NCI-H2196 (cell line): ENCODE data around the gene ZMYND8.

Experiments used
- DNase-seq: peaks from one replicate; lab custom pipeline; 2025; ENCODE audit not compliant: unreplicated experiment; lab: John Stamatoyannopoulos, UW

Gene ZMYND8

GRCh38 chr20:47353692-47354463 lies 2.6 kb downstream of the ZMYND8 start:
- no peak for DNase-seq

DNA sequence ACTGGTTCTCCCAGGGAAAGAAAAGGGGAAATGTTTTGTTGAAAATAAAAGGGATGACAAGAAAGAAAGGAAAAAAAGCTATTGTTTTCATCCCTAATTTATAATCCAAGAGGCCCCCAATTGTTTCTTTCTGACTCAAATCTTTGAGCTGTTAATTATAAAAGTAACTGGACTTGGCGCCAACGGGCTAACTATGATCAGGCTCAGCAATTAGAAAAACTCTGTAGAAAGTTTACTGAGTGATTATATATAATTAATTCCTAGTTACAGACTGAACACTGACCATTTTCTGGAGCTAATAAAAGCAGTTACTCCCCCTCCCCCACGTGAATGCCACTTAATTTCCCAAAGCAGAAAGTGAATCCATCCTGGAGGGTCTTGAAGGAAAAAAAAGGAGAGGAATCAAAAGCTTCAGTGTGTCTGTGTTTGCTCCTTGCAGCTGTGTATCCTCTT lies 3.2 kb downstream of the ZMYND8 start:
- no peak for DNase-seq

DNA sequence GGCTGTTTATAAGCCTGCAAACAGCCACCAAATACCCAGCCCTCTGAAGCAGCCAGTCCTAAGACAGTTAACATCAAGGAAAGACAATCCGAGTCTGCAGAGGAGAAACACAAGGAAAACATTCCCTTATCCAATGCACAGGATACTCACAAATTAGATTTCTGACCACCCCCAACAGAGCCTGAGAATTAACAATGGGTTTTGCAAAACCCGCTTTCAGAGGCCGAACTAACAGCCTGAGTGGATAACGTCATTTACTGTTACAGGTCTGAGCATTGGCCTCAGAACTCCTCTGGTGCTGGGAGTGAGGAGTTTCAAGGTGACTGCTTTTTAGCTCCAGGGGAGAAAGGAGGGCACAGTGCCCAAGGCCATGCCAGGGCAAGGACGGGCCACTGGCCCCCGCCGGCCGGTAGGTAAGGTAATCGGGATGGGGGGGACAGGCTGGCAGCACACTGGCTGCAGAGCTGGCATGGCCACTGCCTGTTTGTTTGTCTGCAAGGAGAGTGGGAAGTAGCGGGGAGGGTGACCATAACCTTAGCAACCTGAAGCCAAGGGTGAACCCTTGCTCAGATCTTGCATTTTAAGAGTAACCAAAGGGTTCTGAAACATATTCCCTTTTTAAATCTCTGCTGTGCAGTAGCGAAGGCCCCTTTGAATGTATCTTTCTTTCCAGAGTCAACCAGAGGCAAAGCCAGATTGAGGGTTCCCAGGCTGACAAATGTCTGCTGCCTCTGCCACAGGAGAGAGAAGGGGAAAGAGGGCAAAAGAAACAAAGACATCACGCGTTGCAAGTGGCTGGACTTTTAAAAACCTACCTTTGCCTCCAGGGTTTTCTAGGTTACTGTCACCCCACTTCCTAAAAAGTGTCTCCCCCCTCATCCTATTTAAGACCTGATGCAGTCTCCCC lies 3.9 kb downstream of the ZMYND8 start:
- DNase-seq: peak; percentile 56

DNA sequence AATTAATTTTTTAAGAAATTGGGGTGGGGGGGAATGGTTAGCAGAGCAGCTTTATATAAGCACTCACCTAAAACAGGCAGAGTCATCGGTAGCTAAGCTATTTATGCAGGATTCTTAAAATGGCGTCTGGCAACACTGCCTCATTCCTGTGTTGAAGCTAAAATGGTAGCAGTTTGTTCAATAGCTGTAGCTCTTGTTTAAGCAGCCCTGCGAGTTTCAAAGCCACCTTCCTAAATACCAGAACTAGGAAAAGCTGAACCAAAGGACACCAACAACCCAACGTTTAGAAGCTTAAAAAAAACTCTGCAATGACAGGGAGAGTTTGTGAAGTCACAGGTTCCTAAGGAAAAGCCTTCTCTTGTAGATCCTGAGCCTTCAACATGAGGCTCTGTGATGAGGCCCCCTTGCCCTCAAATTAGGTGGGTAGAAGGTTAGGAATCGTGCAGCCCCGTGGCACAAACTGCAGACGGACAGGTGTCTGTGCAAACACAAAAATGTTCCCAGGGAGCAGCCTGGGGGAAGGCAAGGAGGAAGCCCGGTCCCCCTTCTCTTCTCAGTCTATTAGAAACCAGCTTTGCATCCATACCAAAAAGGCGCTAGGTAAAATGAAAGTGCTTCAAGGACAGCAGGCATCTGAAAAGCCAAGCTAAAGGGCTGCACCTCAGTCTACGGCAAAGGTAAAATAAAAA lies 4.7 kb downstream of the ZMYND8 start:
- DNase-seq: peak; percentile 45

DNA sequence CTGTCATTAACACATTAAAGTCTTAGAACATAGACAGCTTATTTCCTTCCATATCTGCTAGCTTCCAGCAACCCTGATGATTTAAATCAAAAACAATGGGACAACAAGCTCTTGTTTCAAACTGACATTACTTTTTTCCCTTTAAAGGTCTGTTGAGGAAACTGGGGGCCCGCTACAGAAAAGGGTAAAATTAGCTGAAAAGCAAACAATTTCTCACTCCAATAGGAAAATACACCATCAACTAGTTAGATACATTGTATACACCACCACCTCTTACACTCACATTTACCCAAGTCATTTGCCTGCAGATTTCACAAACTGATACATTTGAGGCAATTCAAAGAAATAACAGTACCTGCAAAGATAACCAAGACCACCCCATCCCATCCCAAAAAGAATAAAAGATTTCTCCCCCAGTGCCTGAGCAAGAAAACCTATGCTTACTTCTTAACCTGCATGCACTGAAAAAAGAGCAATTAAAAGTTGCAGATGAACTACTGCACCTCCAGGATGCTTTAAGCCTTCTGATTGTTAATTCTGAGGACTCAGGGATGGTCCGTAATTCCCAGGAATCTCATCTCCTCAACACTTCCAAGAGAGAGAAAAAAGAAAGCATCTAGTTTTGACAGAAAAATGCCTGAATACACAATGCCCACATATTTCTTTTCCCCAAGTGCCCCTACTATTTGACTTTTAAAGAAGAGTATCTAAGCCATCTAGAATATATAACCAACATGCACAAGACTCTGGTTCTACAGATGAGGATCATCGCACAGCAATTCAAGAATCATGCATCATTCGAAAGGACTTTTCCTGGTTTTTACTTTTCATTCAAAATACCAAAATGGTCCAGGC lies 5.6 kb downstream of the ZMYND8 start:
- DNase-seq: no peak

- no peak for DNase-seq
Observed at GRCh38 chr20:47350181-47350550, 6.3 kb downstream of the ZMYND8 start.

DNA sequence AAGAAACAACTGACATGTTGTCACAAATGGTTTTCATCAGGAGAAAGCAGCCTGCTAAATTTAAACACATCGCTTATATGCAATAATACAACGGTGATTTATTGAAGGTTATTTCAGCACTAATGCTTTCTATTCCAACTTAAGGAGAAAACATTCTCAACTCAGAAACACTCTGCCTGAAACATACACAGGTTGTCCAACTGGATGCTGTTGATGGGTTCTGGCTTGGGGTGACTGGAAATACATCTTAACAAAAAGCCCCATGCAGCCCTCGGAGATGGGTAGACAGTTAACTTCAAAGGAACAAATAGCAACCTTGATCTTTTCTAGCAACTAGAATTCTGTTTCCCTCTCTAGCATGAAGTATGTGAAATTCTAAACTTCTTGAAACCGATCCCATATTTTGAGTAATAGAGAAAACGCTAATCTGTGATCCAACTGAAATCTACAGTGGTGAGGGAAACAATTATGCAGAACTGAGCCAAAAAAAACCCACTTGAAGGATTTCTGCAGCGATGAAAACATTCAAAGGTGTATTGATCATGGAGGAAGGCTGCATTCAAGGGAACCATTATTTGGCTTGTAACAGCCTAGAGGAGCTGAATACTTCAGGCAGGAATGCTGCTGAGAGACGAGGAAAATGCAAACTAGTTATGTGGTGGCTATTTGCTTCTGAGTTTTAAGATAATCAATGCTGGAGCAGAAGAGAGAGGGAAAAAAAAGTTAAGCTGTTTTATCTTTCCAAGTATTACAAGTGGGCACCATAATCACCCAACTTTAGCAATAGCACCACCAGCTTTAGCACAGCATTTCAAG lies 6.9 kb downstream of the ZMYND8 start:
- DNase-seq: no peak

- no peak for DNase-seq
Observed at GRCh38 chr20:47348539-47349142, 7.9 kb downstream of the ZMYND8 start.

GRCh38 chr20:47347661-47348435 lies 8.7 kb downstream of the ZMYND8 start:
- no peak for DNase-seq

- DNase-seq: no peak
Observed at GRCh38 chr20:47346172-47346571, 10.3 kb downstream of the ZMYND8 start.

DNA sequence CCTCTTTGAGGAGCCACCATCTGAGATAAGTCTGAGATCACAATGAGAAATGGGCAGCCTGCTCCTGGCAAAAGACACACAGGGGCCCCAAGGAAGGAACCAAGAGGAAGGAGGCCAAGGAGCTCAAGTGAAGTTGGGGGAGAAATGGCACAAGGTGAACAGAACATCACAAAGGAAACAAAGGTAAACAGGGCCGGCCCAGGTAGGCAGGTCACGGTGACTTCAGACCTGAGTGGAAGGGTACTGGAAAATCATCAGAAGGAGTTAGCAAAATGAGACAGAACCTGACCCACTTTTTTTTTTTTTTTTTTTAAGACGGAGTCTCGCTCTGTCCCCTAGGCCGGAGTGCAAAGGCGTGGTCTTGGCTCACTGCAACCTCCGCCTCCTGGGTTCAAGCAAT lies 11.3 kb downstream of the ZMYND8 start:
- DNase-seq: no peak

DNA sequence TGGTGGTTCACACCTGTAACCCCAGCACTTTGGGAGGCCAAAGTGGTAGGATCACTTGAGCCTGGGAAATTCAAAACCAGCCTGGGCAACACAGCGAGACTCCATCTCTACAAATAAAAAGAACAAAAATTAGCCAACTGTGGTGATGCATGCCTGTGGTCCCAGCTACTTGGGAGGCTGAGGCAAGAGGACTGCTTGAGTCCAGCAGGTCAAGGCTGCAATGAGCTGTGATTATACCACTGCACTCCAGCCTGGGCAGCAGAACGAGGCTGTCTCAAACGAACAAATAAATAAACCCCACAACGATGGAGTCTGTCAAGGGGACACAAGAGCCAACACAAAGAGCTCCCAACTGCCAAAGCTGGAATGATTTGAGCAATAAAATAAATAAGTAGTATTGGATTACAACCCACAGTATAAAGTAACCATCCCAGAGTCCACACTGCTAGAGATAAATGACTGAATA lies 13.5 kb downstream of the ZMYND8 start:
- peak; percentile 62 for DNase-seq

- DNase-seq: no peak
Observed at GRCh38 chr20:47338131-47338628, 18.3 kb downstream of the ZMYND8 start.

DNA sequence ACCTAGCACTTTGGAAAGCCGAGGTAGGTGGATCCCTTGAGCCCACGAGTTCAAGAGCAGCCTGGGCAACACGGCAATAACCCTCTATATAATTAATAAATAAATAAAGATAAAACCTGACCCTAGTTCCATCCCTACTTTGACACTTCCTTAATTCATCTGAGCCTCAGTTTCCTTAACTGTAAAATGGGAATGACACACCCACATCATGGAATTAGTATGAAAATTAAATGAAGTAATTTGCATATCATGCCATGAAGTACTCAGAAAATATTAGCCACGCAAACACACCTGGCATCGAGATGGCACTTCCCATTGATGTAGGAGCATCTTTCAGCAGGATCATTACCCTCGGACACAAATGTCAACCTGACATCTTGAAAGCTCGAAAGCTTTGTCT lies 19.1 kb downstream of the ZMYND8 start:
- DNase-seq: no peak

- DNase-seq: no peak
Observed at GRCh38 chr20:47336129-47336754, 20.3 kb downstream of the ZMYND8 start.

GRCh38 chr20:47335251-47336128 lies 21.0 kb downstream of the ZMYND8 start:
- no peak for DNase-seq

DNA sequence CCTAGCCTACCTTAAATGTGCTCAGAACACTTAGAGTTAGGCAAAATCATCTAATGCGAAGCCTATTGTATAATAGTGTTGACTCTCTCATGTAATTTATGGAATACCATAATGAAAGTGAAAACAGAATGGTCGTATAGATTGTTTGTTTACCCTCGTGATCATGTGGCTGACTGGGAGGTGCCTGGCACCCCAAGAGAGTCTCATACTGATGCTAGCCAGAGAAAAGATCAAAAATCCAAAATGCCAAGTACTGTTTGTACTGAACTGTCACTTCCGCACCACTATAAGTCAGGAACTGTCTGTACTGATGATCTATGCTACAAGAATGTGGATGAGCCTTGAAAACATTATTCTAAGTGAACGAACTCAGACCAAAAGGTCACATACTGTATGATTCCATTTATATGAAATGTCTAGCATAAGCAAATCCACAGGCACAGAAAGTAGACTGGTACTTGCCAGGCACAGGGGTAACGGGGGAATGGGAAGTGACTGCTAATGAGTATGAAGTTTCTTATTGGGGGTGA lies 22.4 kb downstream of the ZMYND8 start:
- DNase-seq: no peak
